ENCODE data around the gene MAPK8IP2.
A peak's percentile ranks its signal among the peaks of the same experiment; 100 is the strongest.

MAPK8IP2 gene

GRCh38 chr22:50585781-50586180 lies 14.8 kb upstream of the MAPK8IP2 start:
- DNase-seq, result no peak
- in situ Hi-C loops (cut with HindIII; ENCODE audit: low pct_ligation_motif_present, low pct_unique_long_range_greater_than_20kb, low sequenced_read_pairs), result no loop called here

- in situ Hi-C loops (cut with HindIII; ENCODE audit: low pct_ligation_motif_present, low pct_unique_long_range_greater_than_20kb, low sequenced_read_pairs), result no loop called here
Observed at GRCh38 chr22:50586416-50586815, 14.2 kb upstream of the MAPK8IP2 start.

GRCh38 chr22:50587407-50587806 lies 13.2 kb upstream of the MAPK8IP2 start:
- in situ Hi-C loops (cut with HindIII; ENCODE audit: low pct_ligation_motif_present, low pct_unique_long_range_greater_than_20kb, low sequenced_read_pairs), result no loop called here
- no peak for DNase-seq

More at GRCh38 chr22:50586416-50586815, 14.2 kb upstream of the MAPK8IP2 start:
- no peak for DNase-seq

GRCh38 chr22:50595189-50595588 lies 5.4 kb upstream of the MAPK8IP2 start:
- in situ Hi-C loops (cut with HindIII; ENCODE audit: low pct_ligation_motif_present, low pct_unique_long_range_greater_than_20kb, low sequenced_read_pairs), result no loop called here
- DNase-seq, result no peak

GRCh38 chr22:50597097-50597496 lies 3.5 kb upstream of the MAPK8IP2 start:
- in situ Hi-C loops (cut with HindIII; ENCODE audit: low pct_ligation_motif_present, low pct_unique_long_range_greater_than_20kb, low sequenced_read_pairs), result no loop called here

GRCh38 chr22:50599816-50600455 lies 657 bp upstream of the MAPK8IP2 start:
- in situ Hi-C loops (cut with HindIII; ENCODE audit: low pct_ligation_motif_present, low pct_unique_long_range_greater_than_20kb, low sequenced_read_pairs), result no loop called here

More at GRCh38 chr22:50597097-50597496, 3.5 kb upstream of the MAPK8IP2 start:
- DNase-seq, result no peak

GRCh38 chr22:50600967-50601668 lies 525 bp downstream of the MAPK8IP2 start:
- no peak for DNase-seq
- in situ Hi-C loops (cut with HindIII; ENCODE audit: low pct_ligation_motif_present, low pct_unique_long_range_greater_than_20kb, low sequenced_read_pairs), result no loop called here

More at GRCh38 chr22:50599816-50600455, 657 bp upstream of the MAPK8IP2 start:
- peak; percentile 43 for DNase-seq

- in situ Hi-C loops (cut with HindIII; ENCODE audit: low pct_ligation_motif_present, low pct_unique_long_range_greater_than_20kb, low sequenced_read_pairs), result no loop called here
- no peak for DNase-seq
Observed at GRCh38 chr22:50601669-50602337, 1.2 kb downstream of the MAPK8IP2 start.

- no peak for DNase-seq
- in situ Hi-C loops (cut with HindIII; ENCODE audit: low pct_ligation_motif_present, low pct_unique_long_range_greater_than_20kb, low sequenced_read_pairs), result no loop called here
Observed at GRCh38 chr22:50602338-50602700, 1.7 kb downstream of the MAPK8IP2 start.

- in situ Hi-C loops (cut with HindIII; ENCODE audit: low pct_ligation_motif_present, low pct_unique_long_range_greater_than_20kb, low sequenced_read_pairs), result no loop called here
- no peak for DNase-seq
Observed at GRCh38 chr22:50603511-50604255, 3.1 kb downstream of the MAPK8IP2 start.

- in situ Hi-C loops (cut with HindIII; ENCODE audit: low pct_ligation_motif_present, low pct_unique_long_range_greater_than_20kb, low sequenced_read_pairs), result no loop called here
- no peak for DNase-seq
Observed at GRCh38 chr22:50604256-50605001, 3.8 kb downstream of the MAPK8IP2 start.

GRCh38 chr22:50605002-50605612 lies 4.5 kb downstream of the MAPK8IP2 start:
- DNase-seq, result no peak
- in situ Hi-C loops (cut with HindIII; ENCODE audit: low pct_ligation_motif_present, low pct_unique_long_range_greater_than_20kb, low sequenced_read_pairs), result no loop called here

- no peak for DNase-seq
- in situ Hi-C loops (cut with HindIII; ENCODE audit: low pct_ligation_motif_present, low pct_unique_long_range_greater_than_20kb, low sequenced_read_pairs), result no loop called here
Observed at GRCh38 chr22:50605613-50606074, 5.1 kb downstream of the MAPK8IP2 start.

GRCh38 chr22:50606165-50606945 lies 5.8 kb downstream of the MAPK8IP2 start:
- in situ Hi-C loops (cut with HindIII; ENCODE audit: low pct_ligation_motif_present, low pct_unique_long_range_greater_than_20kb, low sequenced_read_pairs), result no loop called here
- no peak for DNase-seq

GRCh38 chr22:50606946-50607658 lies 6.5 kb downstream of the MAPK8IP2 start:
- DNase-seq, result no peak
- in situ Hi-C loops (cut with HindIII; ENCODE audit: low pct_ligation_motif_present, low pct_unique_long_range_greater_than_20kb, low sequenced_read_pairs), result no loop called here

GRCh38 chr22:50607659-50608020 lies 7.0 kb downstream of the MAPK8IP2 start:
- in situ Hi-C loops (cut with HindIII; ENCODE audit: low pct_ligation_motif_present, low pct_unique_long_range_greater_than_20kb, low sequenced_read_pairs), result no loop called here
- no peak for DNase-seq

Data from ACHN (cell line).